PC-9 (cell line): ENCODE measurements around the gene CXorf38. TPM values are rescaled to one million over a fixed set of nuclear protein-coding genes. Genes with fewer than 3 reads are reported as not detected.

Experiments used
- BruUV-seq: library from RNA; stranded (reverse); fragments of 400-500 nt; replicated peaks from 2 replicates; lab custom pipeline; 2021; lab: Mats Ljungman, UMichigan
- CTCF ChIA-PET: fragments of 300-600 bp; sonication (Branson Sonifier 250); formaldehyde crosslinking; loops from one replicate; lab custom pipeline; 2022; ENCODE audit warnings: antibody characterized with exemption; lab: Charles Lee
- POLR2A ChIA-PET: fragments of 300-600 bp; sonication (Branson Sonifier 250); formaldehyde crosslinking; loops from one replicate; lab custom pipeline; 2022; ENCODE audit warnings: antibody characterized with exemption; ENCODE audit not compliant: unreplicated experiment; lab: Charles Lee
- DNase-seq, 2 experiments: peaks; one replicate each; pipeline versions ENCODE4 v3.0.0 to v3.0.0-alpha.2; 2015 to 2022; ENCODE audit warnings: mixed read lengths in 1 of 2
- H2AFZ ChIP-seq: fragments of 200-600 bp; sonication (generic); 2 replicates; pipeline ENCODE4 v1.8.1; 2017; ENCODE audit warnings: antibody characterized with exemption
- H3F3A ChIP-seq: fragments of 200-600 bp; sonication (generic); 2 replicates; pipeline ENCODE4 v1.8.1; 2017; ENCODE audit warnings: antibody characterized with exemption, mild to moderate bottlenecking, low read depth; ENCODE audit not compliant: insufficient read depth
- H3K27ac ChIP-seq: fragments of 200-600 bp; sonication (generic); 2 replicates; pipeline ENCODE4 v1.6.1; 2016; ENCODE audit warnings: mixed run types
- H3K27me3 ChIP-seq: fragments of 200-600 bp; sonication (generic); 2 replicates; pipeline ENCODE4 v1.6.1; 2016; ENCODE audit warnings: low read depth, mixed run types; ENCODE audit not compliant: insufficient read depth
- H3K36me3 ChIP-seq: fragments of 200-600 bp; sonication (generic); 2 replicates; pipeline ENCODE4 v1.6.1; 2016; ENCODE audit warnings: low read depth, mixed run types
- H3K4me1 ChIP-seq: fragments of 200-600 bp; sonication (generic); replicated peaks from 2 replicates; pipeline ENCODE4 v1.6.1; 2016; ENCODE audit warnings: mixed run types; ENCODE audit not compliant: insufficient read depth
- H3K4me2 ChIP-seq: fragments of 200-600 bp; sonication (generic); 2 replicates; pipeline ENCODE4 v1.6.1; 2017; ENCODE audit warnings: mixed run types
- H3K4me3 ChIP-seq: fragments of 200-600 bp; sonication (generic); 2 replicates; pipeline ENCODE4 v1.6.1; 2016; ENCODE audit warnings: mixed run types
- H3K79me2 ChIP-seq: fragments of 200-600 bp; sonication (generic); 2 replicates; pipeline ENCODE4 v1.6.1; 2017; ENCODE audit warnings: low read depth, mixed run types
- H3K9me2 ChIP-seq: fragments of 200-600 bp; sonication (generic); 2 replicates; pipeline ENCODE4 v1.8.1; 2017; ENCODE audit warnings: mild to moderate bottlenecking; ENCODE audit not compliant: insufficient read depth
- H3K9me3 ChIP-seq: fragments of 200-600 bp; sonication (generic); 2 replicates; pipeline ENCODE4 v1.8.1; 2016; ENCODE audit warnings: low read depth; ENCODE audit not compliant: insufficient read depth
- H4K20me1 ChIP-seq: fragments of 200-600 bp; sonication (generic); 2 replicates; pipeline ENCODE4 v1.8.1; 2017; ENCODE audit not compliant: insufficient read depth
- EZH2 ChIP-seq: fragments of 200-600 bp; sonication (generic); IDR thresholded peaks from 2 replicates; pipeline ENCODE4 v1.8.0; 2017; ENCODE audit warnings: antibody characterized with exemption, low read depth
- intact Hi-C: fragments of 100-400 bp; cut with micrococcal nuclease; formaldehyde crosslinking; loops from one replicate; pipeline ENCODE4 v1.10.0; 2022; ENCODE audit not compliant: unreplicated experiment
- total RNA-seq: library from RNA; stranded (reverse); gene quantifications from 2 replicates; pipeline ENCODE4 v1.2.3, GENCODE V29; 2021
- TF ChIP-seq, protein P1 (sequence below): fragments of 200-600 bp; sonication (generic); conservative IDR thresholded peaks from 2 replicates; pipeline ENCODE4 v1.6.1; 2017; ENCODE audit warnings: mixed run types, antibody characterized with exemption, mild to moderate bottlenecking, moderate library complexity

CXorf38 gene
- total RNA-seq, 1 experiment from 2014 or later, result 5.3 TPM

DNA sequence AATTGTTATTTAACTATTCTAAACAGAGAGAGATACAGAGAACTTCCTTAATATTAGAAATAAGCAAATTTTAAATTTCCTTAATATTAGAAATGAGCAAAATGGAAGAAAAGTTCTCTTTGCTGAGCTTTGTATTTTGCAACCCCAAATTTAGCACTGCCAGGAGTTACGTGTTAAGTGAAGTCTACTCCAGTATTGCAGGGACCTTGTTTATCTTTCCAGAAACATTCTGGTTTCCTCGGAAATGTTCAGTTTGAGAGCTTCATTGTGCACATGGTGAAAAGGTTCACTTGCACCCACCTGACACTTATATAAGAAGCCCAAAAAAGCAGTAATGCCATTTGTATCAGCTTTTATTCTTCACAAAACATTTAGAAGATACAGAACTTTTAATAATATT lies 6.2 kb upstream of the CXorf38 start:
- TF ChIP-seq, protein P1, sequence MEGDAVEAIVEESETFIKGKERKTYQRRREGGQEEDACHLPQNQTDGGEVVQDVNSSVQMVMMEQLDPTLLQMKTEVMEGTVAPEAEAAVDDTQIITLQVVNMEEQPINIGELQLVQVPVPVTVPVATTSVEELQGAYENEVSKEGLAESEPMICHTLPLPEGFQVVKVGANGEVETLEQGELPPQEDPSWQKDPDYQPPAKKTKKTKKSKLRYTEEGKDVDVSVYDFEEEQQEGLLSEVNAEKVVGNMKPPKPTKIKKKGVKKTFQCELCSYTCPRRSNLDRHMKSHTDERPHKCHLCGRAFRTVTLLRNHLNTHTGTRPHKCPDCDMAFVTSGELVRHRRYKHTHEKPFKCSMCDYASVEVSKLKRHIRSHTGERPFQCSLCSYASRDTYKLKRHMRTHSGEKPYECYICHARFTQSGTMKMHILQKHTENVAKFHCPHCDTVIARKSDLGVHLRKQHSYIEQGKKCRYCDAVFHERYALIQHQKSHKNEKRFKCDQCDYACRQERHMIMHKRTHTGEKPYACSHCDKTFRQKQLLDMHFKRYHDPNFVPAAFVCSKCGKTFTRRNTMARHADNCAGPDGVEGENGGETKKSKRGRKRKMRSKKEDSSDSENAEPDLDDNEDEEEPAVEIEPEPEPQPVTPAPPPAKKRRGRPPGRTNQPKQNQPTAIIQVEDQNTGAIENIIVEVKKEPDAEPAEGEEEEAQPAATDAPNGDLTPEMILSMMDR, result no peak
- TF ChIP-seq EZH2, result no peak

DNA sequence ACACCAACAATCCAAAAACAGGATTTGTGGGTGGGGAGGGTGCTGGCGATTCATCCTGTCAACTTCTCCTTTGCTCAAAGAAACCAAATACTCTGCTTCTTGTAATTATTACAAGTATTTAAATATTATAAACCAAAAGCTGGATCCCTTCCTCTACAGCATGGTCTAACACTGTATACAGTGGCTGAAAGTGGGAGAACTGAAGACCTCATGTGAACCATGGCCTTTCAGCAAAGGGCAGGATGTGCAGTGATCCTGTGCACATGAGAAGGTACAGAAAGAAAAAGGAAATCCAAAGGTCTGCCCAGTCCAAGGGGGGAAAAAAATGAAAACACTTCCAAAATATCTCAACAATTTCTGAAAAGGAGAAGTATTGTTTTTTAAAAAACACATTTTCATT lies 5.3 kb upstream of the CXorf38 start:
- Histone ChIP-seq H4K20me1 (no peaks in the 10 kb centered on the region), H3K27me3 (no peaks in the 10 kb centered on the region), H3F3A (no peaks in the 10 kb centered on the region), H3K27ac (no peak overlapping the region), H3K36me3 (no peaks in the 10 kb centered on the region), H3K4me2 (no peak overlapping the region), H3K4me1 (no peaks in the 10 kb centered on the region), H3K9me2 (no peaks in the 10 kb centered on the region), H3K9me3 (no peaks in the 10 kb centered on the region), H2AFZ (no peak overlapping the region), H3K4me3 (no peak overlapping the region), H3K79me2 (no peaks in the 10 kb centered on the region)
- no peak for DNase-seq
- ChIA-PET CTCF (no interaction called here), POLR2A (no interaction called here)
- TF ChIP-seq, protein P1, result no peak
- no peak for TF ChIP-seq EZH2
- BruUV-seq, result no TSS peak
- intact Hi-C loops, result loop anchor here (5.0 kb wide), 1 partner anchor 140 kb away; no protein-coding TSS in a partner anchor

More for the DNA sequence above, 6.2 kb upstream of the CXorf38 start:
- no peaks in the 10 kb centered on the region for H3K79me2 ChIP-seq
- H3K4me3 ChIP-seq, result no peak overlapping the region
- no peak for DNase-seq
- intact Hi-C loops, result loop anchor here (5.0 kb wide), 1 partner anchor 139 kb away; no protein-coding TSS in a partner anchor
- H3K27ac ChIP-seq, result no peak overlapping the region
- no peak overlapping the region for H3K4me2 ChIP-seq
- H3K27me3 ChIP-seq, result no peaks in the 10 kb centered on the region
- H2AFZ ChIP-seq, result no peak overlapping the region
- no peaks in the 10 kb centered on the region for H3K36me3 ChIP-seq
- no peaks in the 10 kb centered on the region for H3K9me2 ChIP-seq
- ChIA-PET CTCF (no interaction called here), POLR2A (no interaction called here)
- no TSS peak for BruUV-seq
- H3K9me3 ChIP-seq, result no peaks in the 10 kb centered on the region
- H3K4me1 ChIP-seq, result no peaks in the 10 kb centered on the region
- no peaks in the 10 kb centered on the region for H3F3A ChIP-seq
- no peaks in the 10 kb centered on the region for H4K20me1 ChIP-seq

GRCh38 chrX:40651620-40652223 lies 4.4 kb upstream of the CXorf38 start:
- Histone ChIP-seq H3K36me3 (no peaks in the 10 kb centered on the region), H3K4me3 (no peak overlapping the region), H3K9me3 (no peaks in the 10 kb centered on the region), H2AFZ (no peak overlapping the region), H3K9me2 (no peaks in the 10 kb centered on the region), H3K4me1 (no peaks in the 10 kb centered on the region), H4K20me1 (no peaks in the 10 kb centered on the region), H3F3A (no peaks in the 10 kb centered on the region), H3K27me3 (no peaks in the 10 kb centered on the region), H3K4me2 (no peak overlapping the region), H3K27ac (no peak overlapping the region), H3K79me2 (no peaks in the 10 kb centered on the region)
- BruUV-seq, result no TSS peak
- intact Hi-C loops, result loop anchor here (5.0 kb wide), 1 partner anchor 141 kb away; no protein-coding TSS in a partner anchor
- TF ChIP-seq, protein P1, result peak; percentile 65
- TF ChIP-seq EZH2, result no peak
- DNase-seq, result peak in 1 of 2 experiments; percentile 31
- CTCF ChIA-PET, result interaction anchor here (0.5 to 0.7 kb wide), 4 partner anchors 142 to 678 kb away, joined by 3 to 16 read pairs (median 4); no protein-coding TSS in a partner anchor
- POLR2A ChIA-PET, result interaction anchor here (0.6 to 0.7 kb wide), 2 partner anchors 210 to 507 kb away, joined by 3 to 10 read pairs; no protein-coding TSS in a partner anchor
